Effector memory CD8-positive, alpha-beta T cell (primary cell): ENCODE data around the gene FCMR.

Experiments used
- ATAC-seq: fragments of 150-1000 bp; cut with Tn5 transposase; replicated peaks from 2 replicates; pipeline ENCODE4 v1.10.0; 2021; ENCODE audit warnings: mild to moderate bottlenecking, moderate library complexity
- DNase-seq, 3 experiments: peaks; one replicate each; pipeline ENCODE4 v3.0.0; 2021
- H3K27ac Mint-ChIP-seq, 2 donors: one replicate each; pipeline ENCODE4 v1.8.0; 2022; ENCODE audit warnings: mild to moderate bottlenecking in 2 of 2, mixed read lengths in 2 of 2, moderate library complexity in 2 of 2
- H3K27me3 Mint-ChIP-seq, 2 donors: one replicate each; pipeline ENCODE4 v1.8.0; 2022; ENCODE audit warnings: mixed read lengths in 2 of 2
- H3K36me3 Mint-ChIP-seq: one replicate; pipeline ENCODE4 v1.8.0; 2022; ENCODE audit warnings: mild to moderate bottlenecking, moderate library complexity, mixed read lengths; ENCODE audit not compliant: insufficient read depth
- H3K4me1 Mint-ChIP-seq, 2 donors: one replicate each; pipeline ENCODE4 v1.8.0; 2022; ENCODE audit warnings: low read depth in 2 of 2, mixed read lengths in 2 of 2
- H3K4me3 Mint-ChIP-seq, 2 donors: one replicate each; pipeline ENCODE4 v1.8.0; 2022; ENCODE audit warnings: mild to moderate bottlenecking in 2 of 2, mixed read lengths in 2 of 2, moderate library complexity in 2 of 2
- H3K9me3 Mint-ChIP-seq, 2 donors: one replicate each; pipeline ENCODE4 v1.8.0; 2022; ENCODE audit warnings: mixed read lengths in 2 of 2

FCMR gene

GRCh38 chr1:206909161-206909882 is 12.4 kb downstream of the FCMR start:
- Mint-ChIP-seq H3K4me1 (peaks cover 65 to 75% of the 10 kb centered on the region in 2 donors), H3K9me3 (no peaks in the 10 kb centered on the region), H3K27ac (no peak overlapping the region), H3K4me3 (peak overlapping the region; percentile 25 to 58), H3K36me3 (peaks cover 63% of the 10 kb centered on the region), H3K27me3 (no peaks in the 10 kb centered on the region)
- peak in 1 of 3 experiments; percentile 29 for DNase-seq
- ATAC-seq = peak; percentile 69

- H3K27ac Mint-ChIP-seq = peak overlapping the region in 1 of 2 donors; percentile 25
- H3K27me3 Mint-ChIP-seq = no peaks in the 10 kb centered on the region
- H3K4me3 Mint-ChIP-seq = peak overlapping the region in 1 of 2 donors; percentile 21
- H3K36me3 Mint-ChIP-seq = peaks cover 63% of the 10 kb centered on the region
- DNase-seq (no peak), ATAC-seq (no peak)
- H3K4me1 Mint-ChIP-seq = peaks cover 56 to 64% of the 10 kb centered on the region in 2 donors
- H3K9me3 Mint-ChIP-seq = no peaks in the 10 kb centered on the region
These were observed 13.7 kb downstream of the FCMR start for GRCh38 chr1:206908038-206908437.

DNA sequence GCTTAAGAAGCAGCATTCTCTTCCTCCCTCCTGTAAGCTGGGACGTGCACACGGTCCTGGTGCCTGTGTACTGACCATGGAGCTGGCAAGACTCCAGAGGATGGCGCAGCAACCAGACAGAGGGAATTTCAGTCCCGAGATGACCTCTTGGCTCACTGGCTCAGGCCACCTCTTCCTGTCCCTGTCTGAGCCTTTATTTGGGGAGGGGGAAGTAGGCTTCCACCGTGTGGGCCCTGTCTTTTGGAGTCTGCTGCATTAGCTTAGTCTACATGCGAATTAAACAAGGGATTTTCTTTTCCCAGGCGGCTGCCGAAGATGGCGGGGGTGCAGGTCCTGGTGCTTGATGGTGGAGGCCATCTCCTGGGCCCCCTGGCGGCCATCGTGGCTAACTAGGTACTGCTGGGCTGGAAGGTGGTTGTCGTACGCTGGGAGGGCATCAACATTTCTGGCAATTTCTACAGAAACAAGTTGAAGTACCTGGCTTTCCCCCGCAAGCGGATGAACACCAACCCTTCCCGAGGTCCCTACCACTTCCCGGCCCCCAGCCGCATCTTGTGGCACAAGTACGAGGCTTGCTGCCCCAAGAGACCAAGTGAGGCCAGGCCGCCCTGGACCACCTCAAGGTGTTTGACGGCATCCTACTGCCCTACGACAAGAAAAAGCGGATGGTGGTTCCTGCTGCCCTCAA is 14.3 kb downstream of the FCMR start:
- H3K9me3 Mint-ChIP-seq = no peaks in the 10 kb centered on the region
- peak overlapping the region in 1 of 2 donors; percentile 21 for H3K4me3 Mint-ChIP-seq
- H3K27me3 Mint-ChIP-seq = no peaks in the 10 kb centered on the region
- H3K36me3 Mint-ChIP-seq = peaks cover 62% of the 10 kb centered on the region
- no peak for DNase-seq
- no peak for ATAC-seq
- H3K27ac Mint-ChIP-seq = peak overlapping the region in 1 of 2 donors; percentile 70
- peaks cover 50 to 64% of the 10 kb centered on the region in 2 donors for H3K4me1 Mint-ChIP-seq

GRCh38 chr1:206905295-206906164 is 16.2 kb downstream of the FCMR start:
- Mint-ChIP-seq H3K27ac (peak overlapping the region; percentile 38 to 70), H3K36me3 (peaks cover 47% of the 10 kb centered on the region), H3K4me1 (peaks cover 35 to 54% of the 10 kb centered on the region in 2 donors), H3K4me3 (peak overlapping the region; percentile 2 to 56), H3K27me3 (no peaks in the 10 kb centered on the region), H3K9me3 (no peaks in the 10 kb centered on the region)
- DNase-seq (no peak), ATAC-seq (no peak)

- peak overlapping the region; percentile 38 to 70 for H3K27ac Mint-ChIP-seq
- no peak overlapping the region for H3K4me3 Mint-ChIP-seq
- H3K4me1 Mint-ChIP-seq = peaks cover 37 to 55% of the 10 kb centered on the region in 2 donors
These were observed 17.2 kb downstream of the FCMR start for GRCh38 chr1:206904423-206905142.

DNA sequence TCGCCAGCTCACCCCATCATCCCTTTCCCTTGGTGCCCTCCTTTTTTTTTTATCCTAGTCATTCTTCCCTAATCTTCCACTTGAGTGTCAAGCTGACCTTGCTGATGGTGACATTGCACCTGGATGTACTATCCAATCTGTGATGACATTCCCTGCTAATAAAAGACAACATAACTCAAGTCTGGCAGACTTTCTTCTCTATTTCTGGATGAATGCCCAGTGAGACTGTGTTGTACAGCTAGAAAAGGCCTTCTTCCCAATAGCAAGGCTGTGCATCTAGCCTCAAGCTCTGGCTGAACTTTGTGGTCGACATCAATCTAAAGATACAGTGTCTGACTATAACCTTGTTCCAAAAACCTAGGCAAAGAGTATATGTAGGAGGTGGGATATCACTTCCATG is 18.1 kb downstream of the FCMR start:
- ATAC-seq (no peak), DNase-seq (no peak)
- no peaks in the 10 kb centered on the region for H3K27me3 Mint-ChIP-seq
- no peaks in the 10 kb centered on the region for H3K9me3 Mint-ChIP-seq
- H3K27ac Mint-ChIP-seq = peak overlapping the region; percentile 70 to 77
- no peak overlapping the region for H3K4me3 Mint-ChIP-seq
- H3K36me3 Mint-ChIP-seq = peaks cover 46% of the 10 kb centered on the region
- peaks cover 35 to 50% of the 10 kb centered on the region in 2 donors for H3K4me1 Mint-ChIP-seq

More at GRCh38 chr1:206904423-206905142, 17.2 kb downstream of the FCMR start:
- H3K9me3 Mint-ChIP-seq = no peaks in the 10 kb centered on the region
- ATAC-seq (no peak), DNase-seq (no peak)
- peaks cover 46% of the 10 kb centered on the region for H3K36me3 Mint-ChIP-seq
- H3K27me3 Mint-ChIP-seq = no peaks in the 10 kb centered on the region

DNA sequence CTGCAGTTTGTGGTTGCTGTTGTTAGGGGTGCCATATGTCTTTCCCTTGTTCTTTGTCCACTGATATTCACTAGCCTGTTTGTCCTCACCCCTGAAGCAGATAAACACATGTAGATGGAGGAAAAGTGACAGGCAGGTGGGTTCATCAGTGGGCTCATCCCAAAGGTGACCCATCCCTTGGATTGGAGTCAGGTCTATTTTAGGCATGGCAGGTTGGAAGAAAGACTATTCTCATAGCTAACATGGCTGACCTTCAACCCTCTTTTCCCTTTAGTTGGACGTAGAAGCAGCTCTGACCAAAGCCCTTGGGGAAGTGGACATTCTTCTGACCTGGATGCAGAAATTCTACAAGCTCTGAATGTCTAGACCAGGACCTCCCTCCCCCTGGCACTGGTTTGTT is 19.0 kb downstream of the FCMR start:
- H3K27me3 Mint-ChIP-seq = no peaks in the 10 kb centered on the region
- H3K27ac Mint-ChIP-seq = peak overlapping the region; percentile 44 to 66
- no peak for ATAC-seq
- H3K4me3 Mint-ChIP-seq = no peak overlapping the region
- H3K4me1 Mint-ChIP-seq = peaks cover 28 to 42% of the 10 kb centered on the region in 2 donors
- no peaks in the 10 kb centered on the region for H3K9me3 Mint-ChIP-seq
- peaks cover 44% of the 10 kb centered on the region for H3K36me3 Mint-ChIP-seq
- DNase-seq = no peak

- no peak overlapping the region for H3K4me3 Mint-ChIP-seq
- H3K27me3 Mint-ChIP-seq = no peaks in the 10 kb centered on the region
- DNase-seq (no peak), ATAC-seq (no peak)
- H3K27ac Mint-ChIP-seq = peak overlapping the region; percentile 70 to 90
- H3K36me3 Mint-ChIP-seq = peaks cover 44% of the 10 kb centered on the region
- peaks cover 30 to 42% of the 10 kb centered on the region in 2 donors for H3K4me1 Mint-ChIP-seq
- no peaks in the 10 kb centered on the region for H3K9me3 Mint-ChIP-seq
These were observed 19.8 kb downstream of the FCMR start for GRCh38 chr1:206901944-206902343.

DNA sequence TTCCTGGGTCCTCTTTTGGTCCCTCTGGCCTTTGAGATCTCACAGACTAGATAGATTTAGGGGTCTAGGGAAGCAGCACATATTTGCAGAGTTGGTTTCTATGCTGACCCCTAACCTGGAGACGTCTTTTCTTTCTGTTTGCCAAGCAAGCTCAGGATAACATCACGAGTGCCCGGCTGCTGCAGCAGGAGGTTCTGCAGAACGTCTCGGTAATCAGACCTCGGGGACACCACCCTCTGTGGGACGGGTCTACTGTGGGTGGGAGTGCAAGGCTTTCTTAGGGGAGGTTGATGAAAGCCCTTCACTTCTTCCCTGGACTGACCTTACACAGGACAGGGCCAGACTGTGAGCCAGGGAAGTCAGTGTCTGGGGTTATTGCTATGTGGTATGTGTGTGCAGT is 21.6 kb downstream of the FCMR start:
- ATAC-seq = no peak
- no peak for DNase-seq
- Mint-ChIP-seq H3K36me3 (peaks cover 30% of the 10 kb centered on the region), H3K9me3 (no peaks in the 10 kb centered on the region), H3K27ac (peak overlapping the region; percentile 70 to 90), H3K4me3 (no peak overlapping the region), H3K27me3 (peaks cover 7 to 15% of the 10 kb centered on the region in 2 donors), H3K4me1 (peaks cover 19 to 26% of the 10 kb centered on the region in 2 donors)

DNA sequence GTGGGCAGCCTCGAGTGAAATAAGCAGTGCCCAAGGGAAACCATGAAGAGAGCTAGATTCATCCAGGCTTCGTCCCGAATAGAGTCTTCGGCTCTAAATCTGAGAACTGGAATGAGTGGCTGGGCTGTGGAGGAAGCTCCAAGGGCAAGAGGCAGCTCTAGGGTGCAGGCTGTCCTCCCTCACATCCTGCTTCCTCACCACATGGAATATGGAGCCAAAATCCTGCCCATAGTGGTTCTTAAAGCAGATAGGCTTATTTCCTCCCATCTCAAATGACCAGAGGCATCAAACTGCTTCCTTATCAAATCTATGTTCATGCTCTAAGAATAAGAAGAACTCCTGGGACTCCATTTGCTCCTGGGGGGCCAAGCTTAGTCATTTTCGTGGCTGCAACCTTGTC is 22.0 kb downstream of the FCMR start:
- no peak overlapping the region for H3K4me3 Mint-ChIP-seq
- DNase-seq (no peak), ATAC-seq (no peak)
- peak overlapping the region; percentile 70 to 90 for H3K27ac Mint-ChIP-seq
- H3K27me3 Mint-ChIP-seq = peaks cover 7 to 17% of the 10 kb centered on the region in 2 donors
- peaks cover 15 to 22% of the 10 kb centered on the region in 2 donors for H3K4me1 Mint-ChIP-seq
- H3K9me3 Mint-ChIP-seq = no peaks in the 10 kb centered on the region
- peaks cover 25% of the 10 kb centered on the region for H3K36me3 Mint-ChIP-seq

DNA sequence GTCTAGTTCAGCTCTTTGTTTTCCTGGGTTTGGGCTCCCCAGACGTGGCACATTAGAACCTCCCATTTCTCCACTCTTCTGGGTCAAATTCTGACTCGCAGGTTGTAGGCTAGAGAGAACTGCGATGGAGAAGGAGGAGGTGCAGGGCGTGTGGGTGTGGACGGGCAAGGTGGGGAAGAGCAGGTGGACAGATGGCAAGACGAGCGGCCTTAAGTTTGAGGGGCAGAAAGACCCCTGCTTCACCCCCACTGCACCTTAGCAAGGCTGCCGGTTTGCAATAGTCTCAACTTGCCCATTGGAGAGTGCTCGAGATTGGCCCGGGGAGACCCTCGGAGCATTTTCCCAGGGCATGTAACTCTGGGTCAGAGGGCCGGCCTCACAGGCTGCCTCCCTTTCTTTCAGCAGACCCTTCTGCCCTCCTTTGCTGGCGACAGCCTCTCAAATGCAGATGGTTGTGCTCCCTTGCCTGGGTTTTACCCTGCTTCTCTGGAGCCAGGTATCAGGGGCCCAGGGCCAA is 22.8 kb downstream of the FCMR start:
- H3K4me3 Mint-ChIP-seq = no peak overlapping the region
- peaks cover 18% of the 10 kb centered on the region for H3K36me3 Mint-ChIP-seq
- no peak for DNase-seq
- no peaks in the 10 kb centered on the region for H3K9me3 Mint-ChIP-seq
- peaks cover 11 to 19% of the 10 kb centered on the region in 2 donors for H3K4me1 Mint-ChIP-seq
- peak overlapping the region in 1 of 2 donors; percentile 39 for H3K27ac Mint-ChIP-seq
- H3K27me3 Mint-ChIP-seq = peaks cover 7 to 23% of the 10 kb centered on the region in 2 donors
- ATAC-seq = no peak

DNA sequence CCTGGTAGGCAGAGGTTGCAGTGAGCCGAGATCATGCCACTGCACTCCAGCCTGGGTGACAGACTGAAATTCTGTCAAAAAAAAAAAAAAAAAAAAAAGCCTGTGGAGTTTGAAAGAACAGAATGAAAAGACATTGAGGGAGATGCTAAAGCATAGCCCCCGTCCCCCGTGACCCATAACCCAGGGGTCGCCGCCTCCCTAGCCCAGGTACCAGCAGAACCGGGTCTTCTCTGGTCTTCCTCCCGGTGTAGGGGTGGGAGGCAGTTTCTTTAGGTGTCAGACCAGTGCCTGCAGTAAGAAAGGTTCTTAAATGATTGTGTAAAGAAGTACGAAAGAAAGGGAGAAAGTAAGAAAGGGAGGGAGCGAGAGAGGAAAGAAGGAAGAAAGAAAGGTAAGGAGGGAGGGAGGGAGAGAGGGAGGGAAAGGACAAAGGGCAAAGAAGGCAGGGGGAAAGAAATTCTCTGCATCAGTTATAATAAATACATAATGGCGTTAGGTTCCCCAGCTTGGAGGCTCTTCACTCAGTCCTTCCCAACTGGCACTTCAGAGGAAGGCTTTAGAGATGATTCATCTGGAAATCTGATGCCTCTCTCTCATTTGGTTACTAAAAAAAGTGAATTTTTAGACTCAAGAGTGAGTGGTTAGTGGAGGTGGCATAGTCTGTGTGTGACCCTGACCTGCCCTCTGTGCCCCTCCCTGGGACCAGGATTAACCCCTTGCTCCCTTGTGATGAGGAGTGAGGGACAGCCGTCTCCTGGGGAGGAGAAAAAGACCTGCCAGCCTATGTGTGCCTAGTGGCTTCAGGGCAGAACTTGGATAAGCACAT is 23.4 kb downstream of the FCMR start:
- Mint-ChIP-seq H3K4me3 (no peak overlapping the region), H3K27me3 (peaks cover 8 to 29% of the 10 kb centered on the region in 2 donors), H3K27ac (peak overlapping the region in 1 of 2 donors; percentile 39), H3K36me3 (peaks cover 13% of the 10 kb centered on the region), H3K9me3 (no peaks in the 10 kb centered on the region), H3K4me1 (peaks cover 9 to 19% of the 10 kb centered on the region in 2 donors)
- ATAC-seq = no peak
- DNase-seq = no peak
